ENCODE data around the gene CHST6. TPM values are rescaled to one million over a fixed set of nuclear protein-coding genes. Genes with fewer than 3 reads are reported as not detected.

The CHST6 gene
- total and polyA plus RNA-seq, 10 of the 15 experiments (the other 5 are each of a cell fraction or from before 2014, with no cell fraction given): 0.14 to 2.5 (median 0.51) TPM

DNA sequence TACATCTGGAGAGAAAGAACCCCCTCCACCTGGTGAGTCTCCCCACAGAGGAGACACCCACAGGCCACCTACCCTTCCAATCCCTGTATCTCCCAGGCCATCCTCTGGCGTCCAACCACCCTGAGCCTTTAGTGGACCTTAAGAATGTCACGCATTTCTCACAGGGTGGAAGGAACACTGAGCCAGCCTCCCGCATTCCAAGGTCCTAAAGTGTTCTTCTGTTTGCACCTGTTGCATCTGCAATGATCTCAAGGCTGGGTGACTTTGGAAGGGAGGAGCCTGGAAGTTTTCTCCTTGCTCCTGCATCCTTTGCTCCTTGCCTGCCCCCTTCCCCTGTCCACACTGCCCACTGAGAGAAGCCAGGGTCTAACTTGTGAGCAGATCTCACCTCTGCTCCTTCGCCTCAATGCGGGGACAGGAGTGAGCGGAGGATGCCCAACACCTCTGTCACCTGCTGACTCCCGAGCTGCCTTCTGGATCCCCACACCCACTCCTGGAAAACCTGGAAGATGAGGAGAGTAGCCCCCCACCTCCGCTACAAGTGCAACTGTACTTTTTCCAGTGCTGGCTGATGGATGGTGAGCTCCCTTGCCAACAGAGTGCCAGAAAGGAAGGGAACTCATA, 37.0 kb upstream of the CHST6 start:
- H3K27me3 ChIP-seq (replicated peaks in 1 of 2; ENCODE audit: control insufficient read depth in 2 of 2, insufficient read depth in 2 of 2, low read length in 1 of 2): no peaks in the 10 kb centered on the region
- in situ Hi-C loops (cut with MboI): no loop called here
- no peak for ATAC-seq
- FAIRE-seq: no peak
- no peaks in the 10 kb centered on the region for H3K9me3 ChIP-seq (replicated peaks; ENCODE audit: control insufficient read depth, insufficient read depth, low read length)
- POLR2A ChIA-PET: no interaction called here
- no peaks in the 10 kb centered on the region for H3K36me3 ChIP-seq (ENCODE audit: control insufficient read depth in 2 of 2, insufficient read depth in 2 of 2, low read length in 1 of 2)
- H3K4me3 ChIP-seq: no peak overlapping the region
- intact Hi-C loops (cut with micrococcal nuclease; ENCODE audit: unreplicated experiment): no loop called here
- SMC1A ChIA-PET (ENCODE audit: uncharacterized antibody, unreplicated experiment): interaction anchor here (0.8 kb wide), 1 partner anchor 19 kb away, joined by 3 read pairs; no protein-coding TSS in a partner anchor
- no peak overlapping the region for H3K4me2 ChIP-seq (ENCODE audit: control insufficient read depth, insufficient read depth)
- H3K9ac ChIP-seq (ENCODE audit: control insufficient read depth, insufficient read depth, low read length): no peak overlapping the region
- no peaks in the 10 kb centered on the region for H3K79me2 ChIP-seq (ENCODE audit: control insufficient read depth, insufficient read depth, low read length)
- no peaks in the 10 kb centered on the region for H3K4me1 ChIP-seq (ENCODE audit: control insufficient read depth, insufficient read depth, low read length)
- RAD21 ChIA-PET (ENCODE audit: unreplicated experiment): no interaction called here
- no peak overlapping the region for H3K27ac ChIP-seq (ENCODE audit: control insufficient read depth, insufficient read depth)
- BruUV-seq (replicated peaks): no TSS peak
- DNase-seq (ENCODE audit: low read depth, low spot score): no peak
- CTCF ChIA-PET: interaction anchor here (0.7 to 1.2 kb wide), 2 partner anchors 16 to 67 kb away, joined by 3 to 4 read pairs; partner anchors contain the start of gene TMEM170A
- no peaks in the 10 kb centered on the region for H4K20me1 ChIP-seq (ENCODE audit: control insufficient read depth, insufficient read depth)
- no peak overlapping the region for H2AFZ ChIP-seq (ENCODE audit: control insufficient read depth, low read depth, low read length)
- WGBS (ENCODE audit: insufficient coverage, insufficient replicate concordance, low lambda C conversion rate, missing lambda C conversion rate): 54% methylated on average over 8 of the region's 8 CpGs
- TF ChIP-seq CBX3 (IDR thresholded peaks at IDR 0.05; ENCODE audit: borderline replicate concordance, low read depth) (no peak), IKZF1 (conservative IDR thresholded peaks at IDR 0.05) (no peak), SIN3A (IDR thresholded peaks at IDR 0.05; ENCODE audit: low read depth, low read length) (no peak), RFX5 (IDR thresholded peaks at IDR 0.05; ENCODE audit: low read depth, low read length) (no peak), PAX5 (IDR thresholded peaks at IDR 0.05; ENCODE audit: borderline replicate concordance, low read depth, low read length) (no peak)
- TF ChIP-seq, protein P1, sequence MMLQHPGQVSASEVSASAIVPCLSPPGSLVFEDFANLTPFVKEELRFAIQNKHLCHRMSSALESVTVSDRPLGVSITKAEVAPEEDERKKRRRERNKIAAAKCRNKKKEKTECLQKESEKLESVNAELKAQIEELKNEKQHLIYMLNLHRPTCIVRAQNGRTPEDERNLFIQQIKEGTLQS (IDR thresholded peaks at IDR 0.05; ENCODE audit: borderline replicate concordance, extremely low read depth, low read depth, low read length): no peak
- TF ChIP-seq, protein P2, sequence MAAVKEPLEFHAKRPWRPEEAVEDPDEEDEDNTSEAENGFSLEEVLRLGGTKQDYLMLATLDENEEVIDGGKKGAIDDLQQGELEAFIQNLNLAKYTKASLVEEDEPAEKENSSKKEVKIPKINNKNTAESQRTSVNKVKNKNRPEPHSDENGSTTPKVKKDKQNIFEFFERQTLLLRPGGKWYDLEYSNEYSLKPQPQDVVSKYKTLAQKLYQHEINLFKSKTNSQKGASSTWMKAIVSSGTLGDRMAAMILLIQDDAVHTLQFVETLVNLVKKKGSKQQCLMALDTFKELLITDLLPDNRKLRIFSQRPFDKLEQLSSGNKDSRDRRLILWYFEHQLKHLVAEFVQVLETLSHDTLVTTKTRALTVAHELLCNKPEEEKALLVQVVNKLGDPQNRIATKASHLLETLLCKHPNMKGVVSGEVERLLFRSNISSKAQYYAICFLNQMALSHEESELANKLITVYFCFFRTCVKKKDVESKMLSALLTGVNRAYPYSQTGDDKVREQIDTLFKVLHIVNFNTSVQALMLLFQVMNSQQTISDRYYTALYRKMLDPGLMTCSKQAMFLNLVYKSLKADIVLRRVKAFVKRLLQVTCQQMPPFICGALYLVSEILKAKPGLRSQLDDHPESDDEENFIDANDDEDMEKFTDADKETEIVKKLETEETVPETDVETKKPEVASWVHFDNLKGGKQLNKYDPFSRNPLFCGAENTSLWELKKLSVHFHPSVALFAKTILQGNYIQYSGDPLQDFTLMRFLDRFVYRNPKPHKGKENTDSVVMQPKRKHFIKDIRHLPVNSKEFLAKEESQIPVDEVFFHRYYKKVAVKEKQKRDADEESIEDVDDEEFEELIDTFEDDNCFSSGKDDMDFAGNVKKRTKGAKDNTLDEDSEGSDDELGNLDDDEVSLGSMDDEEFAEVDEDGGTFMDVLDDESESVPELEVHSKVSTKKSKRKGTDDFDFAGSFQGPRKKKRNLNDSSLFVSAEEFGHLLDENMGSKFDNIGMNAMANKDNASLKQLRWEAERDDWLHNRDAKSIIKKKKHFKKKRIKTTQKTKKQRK (IDR thresholded peaks at IDR 0.05; ENCODE audit: low read depth, low read length): no peak
- TF ChIP-seq, protein P3, sequence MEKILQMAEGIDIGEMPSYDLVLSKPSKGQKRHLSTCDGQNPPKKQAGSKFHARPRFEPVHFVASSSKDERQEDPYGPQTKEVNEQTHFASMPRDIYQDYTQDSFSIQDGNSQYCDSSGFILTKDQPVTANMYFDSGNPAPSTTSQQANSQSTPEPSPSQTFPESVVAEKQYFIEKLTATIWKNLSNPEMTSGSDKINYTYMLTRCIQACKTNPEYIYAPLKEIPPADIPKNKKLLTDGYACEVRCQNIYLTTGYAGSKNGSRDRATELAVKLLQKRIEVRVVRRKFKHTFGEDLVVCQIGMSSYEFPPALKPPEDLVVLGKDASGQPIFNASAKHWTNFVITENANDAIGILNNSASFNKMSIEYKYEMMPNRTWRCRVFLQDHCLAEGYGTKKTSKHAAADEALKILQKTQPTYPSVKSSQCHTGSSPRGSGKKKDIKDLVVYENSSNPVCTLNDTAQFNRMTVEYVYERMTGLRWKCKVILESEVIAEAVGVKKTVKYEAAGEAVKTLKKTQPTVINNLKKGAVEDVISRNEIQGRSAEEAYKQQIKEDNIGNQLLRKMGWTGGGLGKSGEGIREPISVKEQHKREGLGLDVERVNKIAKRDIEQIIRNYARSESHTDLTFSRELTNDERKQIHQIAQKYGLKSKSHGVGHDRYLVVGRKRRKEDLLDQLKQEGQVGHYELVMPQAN (conservative IDR thresholded peaks at IDR 0.05): no peak
- TF ChIP-seq, protein P4, sequence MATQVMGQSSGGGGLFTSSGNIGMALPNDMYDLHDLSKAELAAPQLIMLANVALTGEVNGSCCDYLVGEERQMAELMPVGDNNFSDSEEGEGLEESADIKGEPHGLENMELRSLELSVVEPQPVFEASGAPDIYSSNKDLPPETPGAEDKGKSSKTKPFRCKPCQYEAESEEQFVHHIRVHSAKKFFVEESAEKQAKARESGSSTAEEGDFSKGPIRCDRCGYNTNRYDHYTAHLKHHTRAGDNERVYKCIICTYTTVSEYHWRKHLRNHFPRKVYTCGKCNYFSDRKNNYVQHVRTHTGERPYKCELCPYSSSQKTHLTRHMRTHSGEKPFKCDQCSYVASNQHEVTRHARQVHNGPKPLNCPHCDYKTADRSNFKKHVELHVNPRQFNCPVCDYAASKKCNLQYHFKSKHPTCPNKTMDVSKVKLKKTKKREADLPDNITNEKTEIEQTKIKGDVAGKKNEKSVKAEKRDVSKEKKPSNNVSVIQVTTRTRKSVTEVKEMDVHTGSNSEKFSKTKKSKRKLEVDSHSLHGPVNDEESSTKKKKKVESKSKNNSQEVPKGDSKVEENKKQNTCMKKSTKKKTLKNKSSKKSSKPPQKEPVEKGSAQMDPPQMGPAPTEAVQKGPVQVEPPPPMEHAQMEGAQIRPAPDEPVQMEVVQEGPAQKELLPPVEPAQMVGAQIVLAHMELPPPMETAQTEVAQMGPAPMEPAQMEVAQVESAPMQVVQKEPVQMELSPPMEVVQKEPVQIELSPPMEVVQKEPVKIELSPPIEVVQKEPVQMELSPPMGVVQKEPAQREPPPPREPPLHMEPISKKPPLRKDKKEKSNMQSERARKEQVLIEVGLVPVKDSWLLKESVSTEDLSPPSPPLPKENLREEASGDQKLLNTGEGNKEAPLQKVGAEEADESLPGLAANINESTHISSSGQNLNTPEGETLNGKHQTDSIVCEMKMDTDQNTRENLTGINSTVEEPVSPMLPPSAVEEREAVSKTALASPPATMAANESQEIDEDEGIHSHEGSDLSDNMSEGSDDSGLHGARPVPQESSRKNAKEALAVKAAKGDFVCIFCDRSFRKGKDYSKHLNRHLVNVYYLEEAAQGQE (IDR thresholded peaks at IDR 0.05; ENCODE audit: low read depth, low read length): no peak

All from GM12878 (cell line).